HepG2 (cell line): ENCODE data around the gene HMGCS2. TPM values are rescaled to one million over a fixed set of nuclear protein-coding genes. Genes with fewer than 3 reads are reported as not detected.
A peak's percentile ranks its signal among the peaks of the same experiment; 100 is the strongest.

Experiments used
- CBX5 ChIP-seq: sonication (generic); formaldehyde crosslinking; IDR thresholded peaks from 2 replicates; pipeline ENCODE4 v1.4.0; 2020; ENCODE audit warnings: missing genetic modification reagents, borderline replicate concordance
- CC2D1A ChIP-seq: sonication (generic); formaldehyde crosslinking; IDR thresholded peaks from 2 replicates; pipeline ENCODE4 v1.8.1; 2023; ENCODE audit warnings: mild to moderate bottlenecking, missing genetic modification reagents
- CCDC6 ChIP-seq: sonication (generic); formaldehyde crosslinking; IDR thresholded peaks from 2 replicates; pipeline ENCODE4 v1.8.1; 2022; ENCODE audit warnings: mild to moderate bottlenecking, missing genetic modification reagents, moderate library complexity
- ETV5 ChIP-seq: IDR thresholded peaks from 2 replicates; pipeline ENCODE4 v1.6.1; 2018; ENCODE audit warnings: missing biosample characterization, missing genetic modification reagents, inconsistent platforms, borderline replicate concordance
- HDAC2 ChIP-seq: sonication (generic); formaldehyde crosslinking; IDR thresholded peaks from 2 replicates; pipeline ENCODE4 v1.4.0; 2020; ENCODE audit warnings: missing genetic modification reagents
- HDAC6 ChIP-seq: fragments of 200-600 bp; sonication (generic); IDR thresholded peaks from 2 replicates; pipeline ENCODE4 v1.7.0; 2017; ENCODE audit warnings: mild to moderate bottlenecking, antibody characterized with exemption, low read length, low read depth
- HNRNPH1 ChIP-seq: fragments of 200-400 bp; formaldehyde crosslinking; optimal IDR thresholded peaks from 2 replicates; pipeline ENCODE3; 2017; ENCODE audit warnings: mild to moderate bottlenecking, low read depth, low read length
- MYC ChIP-seq: sonication (generic); formaldehyde crosslinking; IDR thresholded peaks from 2 replicates; pipeline ENCODE4 v1.9.0; 2021; ENCODE audit warnings: missing genetic modification reagents, borderline replicate concordance
- RARA ChIP-seq: IDR thresholded peaks from 2 replicates; pipeline ENCODE4 v1.6.1; 2016; ENCODE audit warnings: missing genetic modification reagents, missing compliant biosample characterization
- RFX1 ChIP-seq: fragments of 450-650 bp; IDR thresholded peaks from 2 replicates; pipeline ENCODE4 v1.6.1; 2017
- RFX3 ChIP-seq: IDR thresholded peaks from 2 replicates; pipeline ENCODE4 v1.6.1; 2016; ENCODE audit warnings: missing biosample characterization, missing genetic modification reagents
- ZMYM2 ChIP-seq: sonication (generic); formaldehyde crosslinking; IDR thresholded peaks from 2 replicates; pipeline ENCODE4 v1.8.0; 2022; ENCODE audit warnings: mild to moderate bottlenecking, missing genetic modification reagents
- ZNF143 ChIP-seq: sonication (generic); formaldehyde crosslinking; IDR thresholded peaks from 2 replicates; pipeline ENCODE4 v1.4.0; 2020; ENCODE audit warnings: missing genetic modification reagents
- ZNF383 ChIP-seq: sonication (generic); formaldehyde crosslinking; IDR thresholded peaks from 2 replicates; pipeline ENCODE4 v1.4.0; 2020; ENCODE audit warnings: missing genetic modification reagents, mild to moderate bottlenecking, borderline replicate concordance
- ZNF547 ChIP-seq: sonication (generic); formaldehyde crosslinking; IDR thresholded peaks from 2 replicates; pipeline ENCODE4 v1.5.1; 2020; ENCODE audit warnings: mild to moderate bottlenecking, missing genetic modification reagents
- ZNF577 ChIP-seq: sonication (generic); formaldehyde crosslinking; IDR thresholded peaks from 2 replicates; pipeline ENCODE4 v1.4.0; 2020; ENCODE audit warnings: mild to moderate bottlenecking, low read depth, missing genetic modification reagents, borderline replicate concordance
- ZNF619 ChIP-seq: sonication (generic); formaldehyde crosslinking; IDR thresholded peaks from 2 replicates; pipeline ENCODE4 v1.4.0; 2020; ENCODE audit warnings: mild to moderate bottlenecking, missing genetic modification reagents
- polyA plus RNA-seq, 8 experiments: library from polyadenylated mRNA; depleted of rRNA in 3 of 8; stranded (reverse) in 7 of 8; unstranded in 1 of 8; fragments of >200 nt; fragmentation: Illumina TruSeq in 4 of 8; extraction: Trizol in 4 of 8; gene quantifications; 2 replicates each; pipeline versions ENCODE4 v1.2.1 to v1.2.3, GENCODE V29; 2011 to 2016; ENCODE audit warnings: low read depth in 4 of 8, missing spikeins in 1 of 8, mixed read lengths in 1 of 8; ENCODE audit not compliant: insufficient read depth in 1 of 8
- total RNA-seq, 5 experiments: library from RNA; depleted of rRNA; stranded (reverse); fragments of >200 nt; fragmentation: Illumina TruSeq; extraction: Trizol; gene quantifications; 2 replicates each; pipeline ENCODE4 v1.2.3, GENCODE V29; 2016; ENCODE audit warnings: low read depth in 1 of 5
- TF ChIP-seq, protein P1 (sequence below): IDR thresholded peaks from 2 replicates; pipeline ENCODE4 v1.6.1; 2016; ENCODE audit warnings: missing biosample characterization, missing genetic modification reagents, low read depth
- TF ChIP-seq, protein P2 (sequence below): IDR thresholded peaks from 2 replicates; pipeline ENCODE4 v1.6.1; 2012; ENCODE audit warnings: inconsistent platforms
- TF ChIP-seq, protein P3 (sequence below): IDR thresholded peaks from 2 replicates; pipeline ENCODE4 v1.6.1; 2016; ENCODE audit warnings: low read depth, borderline replicate concordance
- TF ChIP-seq, protein P4 (sequence below): sonication (generic); formaldehyde crosslinking; IDR thresholded peaks from 2 replicates; pipeline ENCODE4 v1.5.1; 2020; ENCODE audit warnings: mild to moderate bottlenecking, missing genetic modification reagents
- TF ChIP-seq, protein P5 (sequence below): sonication (generic); formaldehyde crosslinking; IDR thresholded peaks from 2 replicates; pipeline ENCODE4 v1.8.0; 2023; ENCODE audit warnings: mild to moderate bottlenecking, missing genetic modification reagents

Gene HMGCS2
- total and polyA plus RNA-seq, 2 of the 13 experiments (the other 11 are each of a cell fraction or from before 2014, with no cell fraction given) = 0.44 to 1.5 TPM

DNA sequence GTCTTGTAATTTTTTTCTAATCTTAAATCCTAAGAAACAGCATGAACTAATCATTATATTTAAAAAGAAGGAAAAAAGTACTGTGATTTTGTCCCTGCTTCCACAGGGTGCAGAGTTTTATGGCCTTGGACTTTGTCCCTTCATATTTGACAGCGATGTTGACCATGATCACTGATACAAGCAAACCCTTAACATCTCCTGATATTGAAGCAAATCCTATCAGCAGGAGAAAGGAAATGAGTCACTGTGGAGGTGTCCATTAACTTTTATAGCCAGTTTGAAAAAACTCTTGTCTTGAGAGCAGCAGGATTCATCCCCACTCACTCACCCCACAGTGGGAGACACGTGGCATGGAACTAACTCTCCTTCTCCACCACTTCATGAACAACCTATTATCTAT is 47.7 kb upstream of the HMGCS2 start (continued):
- TF ChIP-seq, protein P1, sequence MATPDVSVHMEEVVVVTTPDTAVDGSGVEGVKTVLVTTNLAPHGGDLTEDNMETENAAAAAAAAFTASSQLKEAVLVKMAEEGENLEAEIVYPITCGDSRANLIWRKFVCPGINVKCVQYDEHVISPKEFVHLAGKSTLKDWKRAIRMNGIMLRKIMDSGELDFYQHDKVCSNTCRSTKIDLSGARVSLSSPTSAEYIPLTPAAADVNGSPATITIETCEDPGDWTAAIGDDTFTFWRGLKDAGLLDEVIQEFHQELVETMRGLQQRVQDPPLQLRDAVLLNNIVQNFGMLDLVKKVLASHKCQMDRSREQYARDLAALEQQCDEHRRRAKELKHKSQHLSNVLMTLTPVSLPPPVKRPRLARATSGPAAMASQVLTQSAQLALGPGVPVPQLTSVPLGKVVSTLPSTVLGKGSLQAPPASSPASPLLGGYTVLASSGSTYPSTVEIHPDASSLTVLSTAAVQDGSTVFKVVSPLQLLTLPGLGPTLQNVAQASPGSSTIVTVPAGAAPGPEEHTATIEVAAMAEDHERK (CRISPR knock-in tag) = no peak
- TF ChIP-seq HDAC2 (CRISPR knock-in tag) (peak; percentile 75; the same call in 1 of the 2 replicates), RFX3 (CRISPR knock-in tag) (no peak), CBX5 (no peak), MYC (CRISPR knock-in tag) (no peak), ZMYM2 (CRISPR knock-in tag) (0 out of 2 replicates have a peak, but pooled peaks have one; percentile 40), ZNF143 (CRISPR knock-in tag) (no peak), RFX1 (no peak), ZNF577 (no peak), RARA (peak; percentile 34; the same call in 1 of the 2 replicates), ETV5 (CRISPR knock-in tag) (peak; percentile 87; the same call in 1 of the 2 replicates), ZNF383 (CRISPR knock-in tag) (no peak), HNRNPH1 (no peak), HDAC6 (no peak), CC2D1A (CRISPR knock-in tag) (no peak), CCDC6 (CRISPR knock-in tag) (no peak), ZNF619 (no peak), ZNF547 (no peak)
- TF ChIP-seq, protein P2, sequence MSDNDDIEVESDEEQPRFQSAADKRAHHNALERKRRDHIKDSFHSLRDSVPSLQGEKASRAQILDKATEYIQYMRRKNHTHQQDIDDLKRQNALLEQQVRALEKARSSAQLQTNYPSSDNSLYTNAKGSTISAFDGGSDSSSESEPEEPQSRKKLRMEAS = peak; percentile 82
- TF ChIP-seq, protein P3, sequence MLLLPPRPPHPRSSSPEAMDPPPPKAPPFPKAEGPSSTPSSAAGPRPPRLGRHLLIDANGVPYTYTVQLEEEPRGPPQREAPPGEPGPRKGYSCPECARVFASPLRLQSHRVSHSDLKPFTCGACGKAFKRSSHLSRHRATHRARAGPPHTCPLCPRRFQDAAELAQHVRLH (CRISPR knock-in tag) = no peak
- TF ChIP-seq, protein P4, sequence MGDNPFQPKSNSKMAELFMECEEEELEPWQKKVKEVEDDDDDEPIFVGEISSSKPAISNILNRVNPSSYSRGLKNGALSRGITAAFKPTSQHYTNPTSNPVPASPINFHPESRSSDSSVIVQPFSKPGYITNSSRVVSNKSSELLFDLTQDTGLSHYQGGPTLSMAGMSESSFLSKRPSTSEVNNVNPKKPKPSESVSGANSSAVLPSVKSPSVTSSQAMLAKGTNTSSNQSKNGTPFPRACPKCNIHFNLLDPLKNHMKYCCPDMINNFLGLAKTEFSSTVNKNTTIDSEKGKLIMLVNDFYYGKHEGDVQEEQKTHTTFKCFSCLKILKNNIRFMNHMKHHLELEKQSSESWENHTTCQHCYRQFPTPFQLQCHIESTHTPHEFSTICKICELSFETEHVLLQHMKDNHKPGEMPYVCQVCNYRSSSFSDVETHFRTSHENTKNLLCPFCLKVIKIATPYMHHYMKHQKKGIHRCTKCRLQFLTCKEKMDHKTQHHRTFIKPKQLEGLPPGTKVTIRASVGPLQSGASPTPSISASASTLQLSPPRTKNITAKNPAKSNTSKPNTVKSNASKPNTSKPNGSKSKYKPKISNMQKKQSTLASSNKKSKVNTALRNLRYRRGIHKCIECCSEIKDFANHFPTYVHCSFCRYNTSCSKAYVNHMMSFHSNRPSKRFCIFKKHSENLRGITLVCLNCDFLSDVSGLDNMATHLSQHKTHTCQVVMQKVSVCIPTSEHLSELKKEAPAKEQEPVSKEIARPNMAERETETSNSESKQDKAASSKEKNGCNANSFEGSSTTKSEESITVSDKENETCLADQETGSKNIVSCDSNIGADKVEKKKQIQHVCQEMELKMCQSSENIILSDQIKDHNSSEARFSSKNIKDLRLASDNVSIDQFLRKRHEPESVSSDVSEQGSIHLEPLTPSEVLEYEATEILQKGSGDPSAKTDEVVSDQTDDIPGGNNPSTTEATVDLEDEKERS (CRISPR knock-in tag) = no peak
- TF ChIP-seq, protein P5, sequence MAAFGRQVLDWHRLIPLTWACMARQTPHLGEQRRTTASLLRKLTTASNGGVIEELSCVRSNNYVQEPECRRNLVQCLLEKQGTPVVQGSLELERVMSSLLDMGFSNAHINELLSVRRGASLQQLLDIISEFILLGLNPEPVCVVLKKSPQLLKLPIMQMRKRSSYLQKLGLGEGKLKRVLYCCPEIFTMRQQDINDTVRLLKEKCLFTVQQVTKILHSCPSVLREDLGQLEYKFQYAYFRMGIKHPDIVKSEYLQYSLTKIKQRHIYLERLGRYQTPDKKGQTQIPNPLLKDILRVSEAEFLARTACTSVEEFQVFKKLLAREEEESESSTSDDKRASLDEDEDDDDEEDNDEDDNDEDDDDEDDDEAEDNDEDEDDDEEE (CRISPR knock-in tag) = no peak
